GM21381 (cell line): Measurements from ENCODE around the gene ZNF410.
"Not testable (repeated sequence)": the region's sequence is repeated elsewhere in the genome, so short reads cannot be mapped to it uniquely, and the experiment has no call there.

Source experiments
- ATAC-seq: cut with Tn5 transposase; IDR thresholded peaks from one replicate; pipeline ENCODE4 v1.9.1; 2021; ENCODE audit warnings: mild to moderate bottlenecking, moderate library complexity; ENCODE audit not compliant: unreplicated experiment

The ZNF410 gene, protein sequence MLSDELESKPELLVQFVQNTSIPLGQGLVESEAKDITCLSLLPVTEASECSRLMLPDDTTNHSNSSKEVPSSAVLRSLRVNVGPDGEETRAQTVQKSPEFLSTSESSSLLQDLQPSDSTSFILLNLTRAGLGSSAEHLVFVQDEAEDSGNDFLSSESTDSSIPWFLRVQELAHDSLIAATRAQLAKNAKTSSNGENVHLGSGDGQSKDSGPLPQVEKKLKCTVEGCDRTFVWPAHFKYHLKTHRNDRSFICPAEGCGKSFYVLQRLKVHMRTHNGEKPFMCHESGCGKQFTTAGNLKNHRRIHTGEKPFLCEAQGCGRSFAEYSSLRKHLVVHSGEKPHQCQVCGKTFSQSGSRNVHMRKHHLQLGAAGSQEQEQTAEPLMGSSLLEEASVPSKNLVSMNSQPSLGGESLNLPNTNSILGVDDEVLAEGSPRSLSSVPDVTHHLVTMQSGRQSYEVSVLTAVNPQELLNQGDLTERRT

DNA sequence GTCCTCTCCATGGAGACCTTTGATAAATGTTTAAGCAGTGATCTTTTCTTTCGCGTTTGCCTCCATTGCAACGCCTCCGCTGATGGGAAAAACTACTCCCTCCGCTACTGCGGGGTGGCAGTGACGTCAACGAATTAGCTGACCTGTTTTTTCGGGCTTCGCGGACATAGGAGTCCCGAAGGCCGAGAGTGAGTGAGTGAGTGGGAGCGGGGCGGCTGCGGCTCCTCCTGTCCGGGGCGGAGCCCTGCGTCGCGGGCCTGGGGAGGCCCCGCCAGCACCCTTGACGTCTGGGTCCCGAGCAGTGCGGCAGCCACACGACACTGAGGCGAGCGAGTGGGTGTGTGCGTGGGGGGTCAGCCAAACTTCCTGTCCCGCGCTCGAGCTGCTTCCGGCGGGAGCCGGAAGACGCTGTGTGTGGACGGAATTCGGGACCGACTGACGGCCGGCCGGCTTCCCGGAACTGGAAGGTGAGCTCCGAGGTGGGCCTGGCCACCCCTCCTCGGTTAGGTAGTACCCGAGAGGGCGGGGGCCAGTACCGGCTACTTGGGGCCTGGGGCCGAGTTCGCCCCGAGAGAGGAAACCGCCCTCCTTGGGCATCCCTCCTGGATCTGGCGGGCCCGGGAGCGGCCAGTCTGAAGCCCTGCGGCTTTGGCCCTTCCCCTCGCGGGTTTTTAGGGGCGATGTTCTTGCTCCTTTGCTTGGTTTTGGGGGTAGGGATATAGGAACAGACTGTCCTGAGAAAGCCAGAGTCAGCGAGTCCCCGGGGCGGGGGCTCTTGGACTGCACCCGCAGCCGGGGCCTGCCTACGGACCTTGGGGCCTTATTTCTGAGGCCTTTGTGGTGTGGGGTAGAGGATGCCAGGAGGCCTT is at the start of gene ZNF410:
ZNF410 (plus strand) TSS at position 411 of the 869 bp plus-strand sequence. CDS start 5,317 bp downstream, outside the sequence.
- peak; percentile 92 for ATAC-seq

DNA sequence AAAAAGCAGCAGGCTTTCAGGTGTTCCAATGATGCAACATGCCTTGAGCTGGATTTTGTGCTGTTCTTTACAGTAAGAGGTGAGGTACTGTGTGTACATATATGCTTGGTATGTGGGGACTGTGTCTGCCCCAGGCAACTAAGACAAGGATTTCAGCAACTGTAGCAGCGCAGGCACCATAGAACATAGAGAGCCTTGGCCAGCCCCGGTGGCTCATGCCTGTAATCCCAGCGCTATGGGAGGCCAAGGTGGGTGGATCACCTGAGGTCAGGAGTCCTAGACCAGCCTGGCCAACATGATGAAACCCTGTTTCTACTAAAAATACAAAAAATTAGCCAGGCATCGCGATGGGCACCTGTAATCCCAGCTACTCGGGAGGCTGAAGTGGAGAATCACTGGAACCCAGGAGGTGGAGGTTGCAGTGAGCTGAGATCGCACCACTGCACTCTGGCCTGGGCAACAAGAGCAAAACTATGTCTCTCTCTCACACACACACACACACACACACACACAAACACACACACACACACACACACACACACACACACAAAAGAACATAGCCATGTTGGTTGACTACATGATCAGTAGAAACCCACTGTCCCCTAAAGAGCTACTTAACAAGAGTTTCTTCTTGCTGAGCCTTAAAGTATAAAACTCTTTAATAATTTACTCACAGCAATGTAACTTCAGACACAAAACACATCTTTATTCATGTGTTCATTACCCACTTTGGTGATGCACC is 48.2 kb upstream of the ZNF410 start:
- ATAC-seq, result not testable (repeated sequence)

DNA sequence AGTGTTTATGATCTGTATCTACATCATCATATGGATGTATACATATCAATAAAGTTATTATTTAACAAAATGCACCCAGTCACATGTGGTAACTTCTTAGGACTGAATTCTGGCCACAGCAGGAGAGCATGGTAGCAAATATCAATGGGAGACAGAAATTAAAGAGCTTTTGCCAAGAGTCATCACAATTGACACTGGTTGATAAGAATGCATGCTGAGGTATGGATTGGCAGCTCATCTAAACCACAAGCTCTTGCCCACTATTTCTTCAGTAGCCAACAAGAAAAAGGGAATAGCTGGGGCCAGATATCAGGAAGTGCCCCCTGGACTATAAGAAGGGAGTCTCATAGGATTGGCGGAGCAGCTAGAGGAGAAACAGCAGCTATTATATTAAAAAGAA is 44.5 kb upstream of the ZNF410 start:
- ATAC-seq, result no peak

DNA sequence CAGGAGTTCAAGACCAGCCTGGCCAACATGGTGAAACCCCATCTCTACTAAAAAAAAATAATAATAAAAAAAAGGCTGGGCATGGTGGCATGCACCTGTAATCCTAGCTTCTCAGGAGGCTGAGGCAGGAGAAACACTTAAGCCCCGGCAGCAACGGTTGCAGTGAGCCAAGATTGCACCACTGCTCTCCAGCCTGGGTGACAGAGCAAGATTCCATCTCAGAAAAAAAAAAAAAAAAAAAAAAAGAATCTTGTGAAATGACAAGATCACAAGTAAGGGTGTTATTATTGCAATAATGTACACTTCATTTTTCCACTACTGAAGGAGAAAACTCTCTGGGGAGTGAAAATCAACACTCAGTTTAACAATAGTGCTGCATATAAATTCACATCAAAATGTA is 43.8 kb upstream of the ZNF410 start:
- ATAC-seq, result no peak

DNA sequence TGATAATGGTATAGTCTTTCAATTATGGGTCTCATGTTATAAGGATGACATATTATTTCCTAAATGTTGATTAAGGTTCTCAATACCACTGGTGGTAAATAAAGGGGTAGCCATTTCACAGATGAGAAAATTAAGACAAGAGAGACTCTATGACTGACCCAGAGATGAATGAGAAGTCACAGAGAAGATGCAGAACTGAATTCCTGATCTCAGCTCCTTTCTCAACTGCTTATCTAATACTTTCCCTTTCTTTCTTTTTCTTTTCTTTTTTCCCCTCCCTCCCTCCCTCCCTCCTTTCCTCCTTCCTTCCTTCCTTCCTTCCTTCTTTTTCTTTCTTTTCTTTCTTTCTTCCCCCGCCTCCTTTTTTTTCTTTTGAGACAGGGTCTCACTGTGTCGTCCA is 43.4 kb upstream of the ZNF410 start:
- ATAC-seq, result no peak

DNA sequence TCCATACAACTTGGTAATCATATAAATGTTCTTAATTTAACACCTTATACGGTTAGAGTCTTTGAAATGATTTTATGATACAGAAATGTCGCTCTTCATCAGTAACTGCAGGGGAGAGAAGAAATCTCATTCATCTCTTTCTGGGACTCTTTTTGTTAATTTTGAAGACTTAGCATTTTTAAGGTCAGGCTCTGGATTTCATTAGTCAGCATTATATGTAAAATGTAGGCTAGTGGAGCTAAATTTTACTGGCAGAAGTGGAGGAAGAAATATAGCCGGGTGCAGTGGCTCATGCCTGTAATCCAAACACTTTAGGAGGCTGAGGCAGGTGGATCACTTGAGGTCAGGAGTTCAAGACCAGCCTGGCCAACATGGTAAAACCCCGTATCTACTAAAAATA is 39.7 kb upstream of the ZNF410 start:
- ATAC-seq, result no peak

DNA sequence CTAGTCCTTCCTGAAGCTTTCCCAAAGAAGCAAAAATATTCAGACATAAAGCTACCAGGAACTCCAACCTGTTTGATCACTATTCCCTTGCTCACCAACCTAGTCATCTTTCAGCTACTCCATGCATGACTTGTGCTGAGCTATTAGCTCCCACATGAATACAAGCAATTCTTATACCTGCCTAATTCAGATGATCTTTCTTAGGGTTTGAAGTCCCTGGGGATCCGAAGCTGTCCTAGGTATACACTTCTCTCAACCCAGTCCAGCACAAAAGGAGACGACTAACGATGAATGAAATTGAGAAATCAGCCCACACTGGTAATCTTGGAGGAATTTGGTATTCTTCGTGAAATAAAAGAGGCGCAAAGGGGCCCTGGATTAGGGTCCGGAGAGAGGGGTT is 35.7 kb upstream of the ZNF410 start:
- ATAC-seq, result no peak

DNA sequence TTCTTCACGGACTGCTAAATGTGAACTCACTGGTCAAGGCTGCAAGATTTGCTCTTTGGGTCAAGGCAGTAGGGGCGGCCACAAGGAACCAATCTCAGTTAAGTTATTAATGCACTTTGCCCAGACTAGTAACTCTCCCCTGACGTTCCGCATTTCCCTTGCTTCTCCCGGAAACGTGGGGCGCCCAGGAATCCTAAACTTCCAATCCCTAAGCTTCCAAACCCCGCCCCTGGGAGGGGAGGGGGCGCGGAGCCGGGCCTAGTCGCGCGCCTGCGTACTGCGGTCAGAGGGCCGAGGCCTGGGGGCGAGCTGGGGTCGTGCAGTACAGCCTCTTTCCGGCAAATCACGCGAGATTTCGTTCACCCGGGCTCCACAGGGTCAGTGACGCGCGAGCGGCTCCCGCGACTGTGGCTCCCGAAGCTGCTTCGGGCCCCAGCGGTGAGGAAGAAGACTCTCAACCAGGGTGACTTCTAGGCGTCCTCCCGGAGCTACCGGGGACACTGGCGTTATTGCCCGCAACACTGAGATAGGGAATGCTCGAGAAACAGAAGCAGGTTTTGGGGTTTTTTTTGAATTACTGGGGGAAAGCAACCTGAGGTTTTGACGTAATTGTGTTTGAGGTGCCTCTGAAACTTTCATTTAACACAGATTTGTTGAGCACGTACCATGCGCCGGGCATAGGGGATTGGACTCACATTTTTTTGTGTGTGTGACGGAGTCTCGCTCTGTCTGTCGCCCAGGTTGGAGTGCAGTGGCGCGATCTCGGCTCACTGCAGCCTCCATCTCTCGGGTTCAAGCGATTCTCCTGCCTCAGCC is 34.9 kb upstream of the ZNF410 start, which contains the start of gene PTGR2:
PTGR2 (plus strand) TSS at position 265 of the 816 bp plus-strand sequence. CDS start 7,032 bp downstream, outside the sequence.
- ATAC-seq, result peak; percentile 81

DNA sequence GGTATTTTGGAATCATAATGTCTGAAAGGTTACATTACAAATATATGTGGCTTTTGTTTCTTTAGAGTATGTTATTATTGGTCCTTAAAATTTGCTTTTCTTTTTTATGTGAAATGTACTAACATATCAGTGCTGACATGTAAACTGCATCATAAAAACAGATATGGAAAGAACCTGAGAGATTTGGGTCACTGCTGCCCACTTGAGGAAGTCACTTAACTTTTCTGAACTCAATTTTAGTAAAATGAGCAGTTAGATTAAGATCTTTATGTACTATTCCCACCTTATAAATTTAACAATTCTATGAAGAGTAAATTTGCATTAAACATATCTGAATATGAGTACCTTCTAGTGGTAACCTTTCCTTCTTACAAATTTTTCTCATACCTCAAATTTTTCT is 27.5 kb upstream of the ZNF410 start:
- ATAC-seq, result no peak

DNA sequence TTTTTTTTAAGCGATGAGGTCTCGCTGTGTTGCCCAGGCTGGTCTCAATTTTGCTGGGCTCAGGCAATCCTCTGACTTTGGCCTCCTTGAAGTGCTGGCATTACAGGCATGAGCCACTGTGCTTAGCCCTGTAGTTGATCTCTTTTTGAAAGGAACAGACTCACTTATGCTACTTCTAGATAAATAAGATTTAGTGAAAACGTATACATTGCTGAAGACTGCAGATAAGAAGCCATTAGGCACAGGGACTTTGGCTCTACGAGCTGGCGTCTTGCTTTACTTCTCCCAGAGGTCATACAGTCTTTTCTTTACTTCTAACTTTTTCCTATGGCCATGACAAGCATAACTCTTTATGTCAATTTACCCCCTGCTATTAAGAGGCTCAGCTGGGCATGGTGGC is 25.6 kb upstream of the ZNF410 start:
- ATAC-seq, result no peak

DNA sequence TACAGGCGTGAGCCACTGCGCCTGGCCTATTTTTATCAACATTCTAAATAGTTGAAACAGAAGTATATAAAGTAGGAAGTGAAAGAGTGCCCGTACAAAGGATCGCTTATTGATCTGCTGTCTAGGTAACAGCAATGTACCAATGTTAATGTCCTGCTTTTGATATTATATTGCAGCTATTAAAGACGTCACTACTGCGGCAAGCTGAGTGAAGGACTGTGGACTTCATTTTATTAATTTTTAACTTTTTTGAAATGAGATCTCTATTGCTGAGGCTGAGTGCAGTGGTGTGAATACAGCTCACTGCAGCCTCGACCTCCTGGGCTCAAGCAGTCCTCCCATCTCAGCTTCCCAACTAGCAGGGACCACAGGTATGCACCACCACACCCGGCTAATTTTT is 24.2 kb upstream of the ZNF410 start:
- no peak for ATAC-seq

DNA sequence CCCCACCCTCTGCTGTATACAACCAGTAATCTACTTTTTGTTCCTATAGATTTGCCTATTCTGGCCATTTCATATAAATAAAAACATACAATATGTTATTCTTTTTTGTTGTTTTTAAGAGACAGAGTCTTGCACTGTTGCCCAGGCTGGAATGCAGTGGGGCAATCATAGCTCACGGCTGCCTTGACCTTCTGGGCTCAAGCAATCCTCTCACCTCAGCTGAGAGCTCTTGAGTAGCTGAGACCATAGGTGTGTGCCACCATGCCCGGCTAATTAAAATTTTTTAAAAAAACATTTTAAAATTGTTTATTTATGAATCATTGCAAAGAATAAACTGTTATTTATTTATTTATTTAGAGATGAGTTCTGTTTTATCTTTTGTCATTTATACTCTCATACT is 23.4 kb upstream of the ZNF410 start:
- no peak for ATAC-seq

DNA sequence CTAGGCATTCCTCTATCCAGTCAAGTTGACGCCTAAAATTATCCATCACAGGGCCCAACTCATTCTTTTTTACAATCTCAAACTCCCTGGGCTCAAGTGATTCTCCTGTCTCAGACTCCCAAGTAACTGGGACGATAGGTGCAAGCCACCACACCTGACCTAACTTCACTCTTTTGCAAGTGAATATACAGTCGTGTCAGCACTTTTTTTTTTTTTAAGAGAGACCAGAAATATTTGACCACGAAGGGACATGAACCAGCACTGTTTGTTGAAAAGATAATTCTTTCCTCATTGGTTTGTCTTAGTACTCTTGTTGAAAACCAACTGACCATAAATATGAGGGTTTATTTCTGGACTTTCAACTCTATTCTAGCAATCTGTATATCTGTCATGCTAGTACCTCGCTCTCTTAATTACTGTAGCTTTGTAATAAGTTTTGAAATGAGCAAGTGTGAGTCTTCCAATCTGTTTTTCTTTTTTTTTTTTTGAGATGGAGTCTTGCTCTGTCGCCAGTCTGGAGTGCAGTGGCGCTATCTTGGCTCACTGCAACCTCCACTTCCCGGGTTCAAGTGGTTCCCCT is 21.0 kb upstream of the ZNF410 start:
- no peak for ATAC-seq

DNA sequence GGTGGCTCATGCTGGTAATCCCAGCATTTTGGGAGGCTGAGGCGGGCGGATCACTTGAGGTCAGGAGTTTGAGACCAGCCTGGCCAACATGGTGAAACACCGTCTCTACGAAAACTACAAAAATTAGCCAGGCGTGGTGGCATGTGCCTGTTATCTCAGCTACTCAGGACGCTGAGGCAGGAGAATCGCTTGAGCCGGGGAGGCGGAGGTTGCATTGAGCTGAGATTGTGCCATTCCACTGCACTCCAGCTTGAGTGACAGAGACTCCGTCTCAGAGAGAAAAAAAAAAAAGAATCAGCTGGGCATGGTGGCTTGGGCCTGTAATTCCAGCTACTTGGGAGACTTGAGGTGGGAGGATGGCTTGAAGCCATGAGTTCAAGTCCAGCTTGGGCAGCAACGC is 16.9 kb upstream of the ZNF410 start:
- ATAC-seq, result not testable (repeated sequence)

DNA sequence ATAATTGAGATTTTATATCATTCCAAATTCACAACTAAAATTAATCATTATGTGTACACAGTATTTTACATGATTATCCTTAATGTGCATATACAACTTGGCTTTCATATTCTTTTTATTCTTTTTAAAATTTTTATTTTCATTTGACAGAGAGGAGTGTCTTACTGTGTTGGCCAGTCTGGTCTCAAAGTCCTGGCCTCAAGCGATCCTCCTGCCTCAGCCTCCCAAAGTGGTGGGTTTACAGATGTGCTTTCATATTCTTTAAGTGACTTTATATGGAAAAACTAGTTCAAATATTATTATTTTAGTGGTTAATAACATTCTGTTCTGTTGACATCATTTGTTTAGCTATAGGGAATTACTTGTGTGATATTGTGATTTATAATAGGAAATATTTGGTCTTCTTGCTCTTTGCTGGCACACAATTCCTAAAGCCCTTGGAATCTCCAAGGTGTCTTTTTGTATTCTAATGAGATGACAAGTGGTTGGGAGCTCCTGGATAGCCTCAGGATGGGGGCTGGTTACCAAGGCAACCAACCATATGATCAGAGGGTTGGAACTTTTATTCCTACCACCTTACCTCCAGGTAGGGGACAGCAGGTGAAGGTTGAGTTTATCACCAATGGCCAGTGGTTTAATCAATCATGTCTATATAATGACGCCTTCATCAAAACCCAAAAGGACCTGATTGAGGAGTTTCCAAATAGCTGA is 16.0 kb upstream of the ZNF410 start:
- no peak for ATAC-seq

DNA sequence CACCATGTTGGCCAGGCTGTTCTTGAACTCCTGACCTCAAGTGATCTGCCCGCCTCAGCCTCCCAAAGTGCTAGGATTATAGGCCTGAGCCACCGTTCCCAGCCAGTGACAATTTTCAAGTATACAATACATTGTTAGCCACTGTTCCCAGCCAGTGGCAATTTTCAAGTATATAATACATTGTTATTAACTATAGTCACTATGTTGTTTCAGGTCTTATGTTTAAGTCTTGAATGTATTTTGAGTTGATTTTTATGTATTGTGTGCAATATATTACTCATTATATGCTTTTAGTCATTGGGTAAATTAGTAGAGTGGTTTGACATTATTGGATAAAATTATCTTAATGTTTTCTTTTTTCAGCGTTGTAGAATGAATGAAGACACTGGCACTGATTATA is 13.0 kb upstream of the ZNF410 start:
- no peak for ATAC-seq

DNA sequence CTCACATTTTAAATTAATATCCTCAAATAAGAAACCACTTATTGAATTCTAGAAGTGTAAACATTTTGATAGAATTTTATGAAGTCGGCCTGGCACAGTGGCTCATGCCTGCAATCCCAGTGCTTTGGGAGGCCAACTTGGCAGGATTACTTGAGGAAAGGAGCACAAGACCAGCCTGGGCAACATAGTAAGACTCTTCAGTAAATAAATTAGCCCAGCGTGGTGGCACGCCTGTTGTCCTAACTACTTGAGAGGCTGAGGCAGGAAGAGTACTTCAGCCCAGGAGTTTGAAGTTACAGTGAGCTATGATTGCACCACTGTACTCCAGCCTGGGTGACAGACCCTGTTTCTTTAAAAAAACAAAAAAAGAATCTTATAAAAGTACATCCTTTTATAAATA is 8.9 kb upstream of the ZNF410 start:
- no peak for ATAC-seq

DNA sequence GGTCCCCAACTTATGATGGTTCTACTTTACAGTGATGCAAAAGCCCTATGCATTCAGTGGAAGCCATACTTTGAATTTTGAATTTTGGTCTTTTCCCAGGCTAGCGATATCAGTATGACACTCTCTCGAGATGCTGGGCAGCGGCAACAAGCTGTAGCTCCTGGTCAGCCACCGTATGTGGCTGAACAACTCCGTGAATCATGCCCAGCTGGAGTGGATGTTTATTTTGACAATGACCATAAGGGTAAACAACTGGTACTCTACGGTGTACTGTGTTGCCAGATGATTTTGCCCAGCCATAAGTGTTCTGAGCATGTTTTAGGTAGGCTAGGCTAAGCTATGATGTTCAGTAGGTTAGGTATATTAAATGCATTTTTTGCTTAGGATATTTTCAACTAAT is 8.2 kb upstream of the ZNF410 start:
- ATAC-seq, result no peak

DNA sequence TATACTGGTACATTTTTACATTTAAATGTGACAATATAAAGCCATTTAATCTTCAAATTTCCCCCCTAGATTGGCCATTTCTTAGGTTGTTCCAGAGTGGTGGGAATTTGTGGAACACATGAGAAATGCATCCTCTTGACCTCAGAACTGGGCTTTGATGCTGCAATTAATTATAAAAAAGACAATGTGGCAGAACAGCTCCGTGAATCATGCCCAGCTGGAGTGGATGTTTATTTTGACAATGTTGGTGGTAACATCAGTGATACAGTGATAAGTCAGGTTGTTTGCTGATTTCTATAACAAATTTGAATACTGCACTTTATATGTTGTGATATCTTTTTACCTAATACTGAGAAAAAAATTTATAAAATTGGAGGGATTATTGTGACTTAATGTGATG is 7.6 kb upstream of the ZNF410 start:
- ATAC-seq, result no peak
